Parathyroid adenoma (tissue), 2 donors: ENCODE data around the gene MANEA.
"Not testable (repeated sequence)": the region's sequence is repeated elsewhere in the genome, so short reads cannot be mapped to it uniquely, and the experiment has no call there.

ENCODE experiments used
- H2AFZ ChIP-seq: fragments of 300-600 bp; sonication (generic); one replicate; pipeline ENCODE4 v1.7.0; 2017; ENCODE audit warnings: antibody characterized with exemption, mild to moderate bottlenecking
- H3K27ac ChIP-seq: fragments of 300-600 bp; sonication (generic); one replicate; pipeline ENCODE4 v1.7.0; 2017
- H3K27me3 ChIP-seq: fragments of 300-600 bp; sonication (generic); one replicate; pipeline ENCODE4 v1.7.0; 2017; ENCODE audit warnings: low read length; ENCODE audit not compliant: control insufficient read depth, insufficient read depth
- H3K36me3 ChIP-seq: fragments of 300-600 bp; sonication (generic); one replicate; pipeline ENCODE4 v1.7.0; 2017; ENCODE audit warnings: low read length; ENCODE audit not compliant: control insufficient read depth, insufficient read depth
- H3K4me1 ChIP-seq: fragments of 300-600 bp; sonication (generic); one replicate; pipeline ENCODE4 v1.7.0; 2017; ENCODE audit warnings: control low read depth
- H3K4me2 ChIP-seq: fragments of 300-600 bp; sonication (generic); one replicate; pipeline ENCODE4 v1.7.0; 2017; ENCODE audit warnings: low read length
- H3K4me3 ChIP-seq: fragments of 300-600 bp; sonication (generic); one replicate; pipeline ENCODE4 v1.7.0; 2017; ENCODE audit warnings: low read depth, low read length
- H3K79me2 ChIP-seq: fragments of 300-600 bp; sonication (generic); one replicate; pipeline ENCODE4 v1.7.0; 2017; ENCODE audit warnings: control low read depth
- H3K9ac ChIP-seq: fragments of 300-600 bp; sonication (generic); one replicate; pipeline ENCODE4 v1.7.0; 2017; ENCODE audit warnings: mild to moderate bottlenecking
- H3K9me3 ChIP-seq: fragments of 300-600 bp; sonication (generic); one replicate; pipeline ENCODE4 v1.7.0; 2017; ENCODE audit warnings: low read length; ENCODE audit not compliant: control insufficient read depth
- CTCF ChIP-seq: fragments of 300-600 bp; sonication (generic); IDR thresholded peaks from one replicate; pipeline ENCODE4 v1.7.0; 2017; ENCODE audit warnings: antibody characterized with exemption, mild to moderate bottlenecking
- donor health status: primary hyperparathyroidism.

The MANEA gene

GRCh38 chr6:95581073-95581472 lies 3.7 kb downstream of the MANEA start:
- Histone ChIP-seq H3K9ac (no peak overlapping the region), H3K36me3 (no peaks in the 10 kb centered on the region), H3K9me3 (no peaks in the 10 kb centered on the region), H3K4me2 (no peak overlapping the region), H3K27me3 (no peaks in the 10 kb centered on the region), H3K4me3 (no peak overlapping the region), H3K27ac (no peak overlapping the region), H2AFZ (no peak overlapping the region), H3K79me2 (peaks cover 13% of the 10 kb centered on the region), H3K4me1 (peaks cover 4% of the 10 kb centered on the region)
- no peak for TF ChIP-seq CTCF

GRCh38 chr6:95584226-95584625 lies 6.9 kb downstream of the MANEA start:
- H3K9me3 ChIP-seq, H3K36me3 ChIP-seq, H3K27ac ChIP-seq, H3K4me3 ChIP-seq, H3K9ac ChIP-seq, H3K27me3 ChIP-seq, H3K4me2 ChIP-seq, H3K79me2 ChIP-seq, H2AFZ ChIP-seq, H3K4me1 ChIP-seq: not testable (repeated sequence)

- H2AFZ ChIP-seq: no peak overlapping the region
- H3K27ac ChIP-seq: no peak overlapping the region
- peaks cover 4% of the 10 kb centered on the region for H3K79me2 ChIP-seq
- no peaks in the 10 kb centered on the region for H3K36me3 ChIP-seq
- H3K4me2 ChIP-seq: no peak overlapping the region
- no peaks in the 10 kb centered on the region for H3K27me3 ChIP-seq
- no peak overlapping the region for H3K9ac ChIP-seq
- H3K9me3 ChIP-seq: no peaks in the 10 kb centered on the region
- no peaks in the 10 kb centered on the region for H3K4me1 ChIP-seq
- H3K4me3 ChIP-seq: no peak overlapping the region
- no peak for TF ChIP-seq CTCF
Observed at GRCh38 chr6:95587989-95588388, 10.7 kb downstream of the MANEA start.

DNA sequence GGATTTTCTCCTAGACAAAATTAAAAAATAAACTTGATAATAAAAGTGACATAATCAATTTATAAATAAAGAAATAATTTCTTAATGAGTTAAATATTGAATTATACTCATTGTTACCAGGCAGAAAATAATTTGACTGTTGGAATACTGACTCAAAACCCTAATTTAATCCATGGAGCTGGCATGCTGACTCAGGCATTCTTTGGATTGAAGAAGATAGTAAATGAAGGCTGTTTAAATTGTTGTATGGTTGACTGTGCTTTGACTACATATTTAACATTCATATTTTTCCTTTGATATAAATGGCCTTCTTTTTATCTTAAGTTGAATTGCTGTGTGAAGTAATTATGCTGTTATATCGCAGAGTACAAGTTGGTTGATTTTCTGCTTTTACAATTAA lies 11.7 kb downstream of the MANEA start:
- no peak overlapping the region for H3K4me2 ChIP-seq
- no peaks in the 10 kb centered on the region for H3K4me1 ChIP-seq
- H3K27me3 ChIP-seq: no peaks in the 10 kb centered on the region
- H3K9me3 ChIP-seq: no peaks in the 10 kb centered on the region
- no peaks in the 10 kb centered on the region for H3K36me3 ChIP-seq
- TF ChIP-seq CTCF: no peak
- H3K4me3 ChIP-seq: no peak overlapping the region
- no peak overlapping the region for H2AFZ ChIP-seq
- H3K27ac ChIP-seq: no peak overlapping the region
- H3K79me2 ChIP-seq: peaks cover 2% of the 10 kb centered on the region
- no peak overlapping the region for H3K9ac ChIP-seq

- no peaks in the 10 kb centered on the region for H3K9me3 ChIP-seq
- H3K27me3 ChIP-seq: no peaks in the 10 kb centered on the region
- no peaks in the 10 kb centered on the region for H3K36me3 ChIP-seq
- no peak overlapping the region for H3K4me2 ChIP-seq
- no peaks in the 10 kb centered on the region for H3K4me1 ChIP-seq
- no peaks in the 10 kb centered on the region for H3K79me2 ChIP-seq
- H3K27ac ChIP-seq: no peak overlapping the region
- TF ChIP-seq CTCF: no peak
- H3K4me3 ChIP-seq: no peak overlapping the region
- H3K9ac ChIP-seq: no peak overlapping the region
- no peak overlapping the region for H2AFZ ChIP-seq
Observed at GRCh38 chr6:95589826-95590570, 12.7 kb downstream of the MANEA start.
